Keratinocyte (primary cell): Measurements from ENCODE around the gene SMARCC2. TPM values are rescaled to one million over a fixed set of nuclear protein-coding genes. Genes with fewer than 3 reads are reported as not detected.

Experiments
- DNase-seq: peaks from one replicate; pipeline ENCODE4 v3.0.0-alpha.2; 2011; ENCODE audit warnings: low read depth, missing footprints, low spot score
- FAIRE-seq: peaks from 2 replicates; lab custom pipeline; 2011; peaks lifted over from hg19 to GRCh38; lab: Jason Lieb, UNC
- H2AFZ ChIP-seq: 2 replicates; pipeline ENCODE4 v1.6.0; 2012; ENCODE audit warnings: low read length, control low read depth, inconsistent platforms; ENCODE audit not compliant: control insufficient read depth
- H3K27ac ChIP-seq: 2 replicates; pipeline ENCODE4 v1.5.1; 2011; ENCODE audit warnings: low read length; ENCODE audit not compliant: control insufficient read depth, insufficient read depth
- H3K27me3 ChIP-seq: 3 replicates; pipeline ENCODE4 v1.6.0; 2011; ENCODE audit warnings: low read length; ENCODE audit not compliant: control insufficient read depth, insufficient read depth; ENCODE audit errors: extremely low read depth
- H3K36me3 ChIP-seq, 2 experiments: 2 replicates in 1 of 2; 3 replicates in 1 of 2; pipeline ENCODE4 v1.5.1; 2011; ENCODE audit warnings: low read length in 2 of 2, mild to moderate bottlenecking in 1 of 2; ENCODE audit not compliant: control insufficient read depth in 2 of 2, insufficient read depth in 2 of 2; ENCODE audit errors: extremely low read depth in 1 of 2
- H3K4me1 ChIP-seq: 3 replicates; pipeline ENCODE4 v1.5.1; 2011; ENCODE audit warnings: low read length; ENCODE audit not compliant: control insufficient read depth, insufficient read depth; ENCODE audit errors: extremely low read depth
- H3K4me2 ChIP-seq: 3 replicates; pipeline ENCODE4 v1.6.0; 2011; ENCODE audit warnings: low read depth, low read length; ENCODE audit not compliant: control insufficient read depth, insufficient read depth; ENCODE audit errors: extremely low read depth
- H3K4me3 ChIP-seq, 3 experiments: fragments of 200-600 bp in 1 of 3; sonication (generic) in 1 of 3; 2 replicates in 2 of 3; 3 replicates in 1 of 3; pipeline ENCODE4 v1.5.1; 2011 to 2016; ENCODE audit warnings: low read length in 3 of 3, mild to moderate bottlenecking in 3 of 3, control low read depth in 2 of 3, inconsistent platforms in 1 of 3, low read depth in 1 of 3, mixed read lengths in 1 of 3, mixed run types in 1 of 3, moderate library complexity in 1 of 3; ENCODE audit not compliant: control insufficient read depth in 2 of 3, insufficient read depth in 2 of 3; ENCODE audit errors: extremely low read depth in 1 of 3
- H3K79me2 ChIP-seq: 2 replicates; pipeline ENCODE4 v1.6.0; 2012; ENCODE audit warnings: low read length; ENCODE audit not compliant: control insufficient read depth, insufficient read depth
- H3K9ac ChIP-seq: 3 replicates; pipeline ENCODE4 v1.6.0; 2011; ENCODE audit warnings: low read length; ENCODE audit not compliant: control insufficient read depth, insufficient read depth; ENCODE audit errors: extremely low read depth
- H3K9me1 ChIP-seq: 3 replicates; pipeline ENCODE4 v1.6.0; 2011; ENCODE audit warnings: low read length; ENCODE audit not compliant: control insufficient read depth, insufficient read depth; ENCODE audit errors: extremely low read depth
- H3K9me3 ChIP-seq: 2 replicates; pipeline ENCODE4 v1.5.1; 2012; ENCODE audit warnings: low read depth, low read length; ENCODE audit not compliant: control insufficient read depth
- H4K20me1 ChIP-seq: 3 replicates; pipeline ENCODE4 v1.6.0; 2011; ENCODE audit warnings: low read length; ENCODE audit not compliant: control insufficient read depth, insufficient read depth; ENCODE audit errors: extremely low read depth
- CTCF ChIP-seq, 3 experiments: IDR thresholded peaks in 1 of 3; conservative IDR thresholded peaks in 1 of 3; optimal IDR thresholded peaks in 1 of 3; 2 replicates in 2 of 3; 3 replicates in 1 of 3; pipeline versions ENCODE3 to v1.5.1; 2011; ENCODE audit warnings: low read length in 3 of 3, mild to moderate bottlenecking in 3 of 3, moderate library complexity in 2 of 3, control low read depth in 1 of 3, inconsistent platforms in 1 of 3; ENCODE audit not compliant: insufficient read depth in 2 of 3; ENCODE audit errors: extremely low read depth in 1 of 3
- EZH2 ChIP-seq: IDR thresholded peaks from one replicate; pipeline ENCODE4 v1.6.1; 2012; ENCODE audit warnings: inconsistent platforms, mild to moderate bottlenecking, low read length, moderate library complexity
- dilution Hi-C: fragments of 300-500 bp; cut with MboI; formaldehyde crosslinking; loops from one replicate; pipeline ENCODE4 v1.7.0; 2020; ENCODE audit warnings: low sequenced_read_pairs; ENCODE audit not compliant: extremely low pct_ligation_motif_present
- polyA plus RNA-seq, 5 experiments: library from polyadenylated mRNA; depleted of rRNA in 3 of 5; stranded (reverse) in 3 of 5; stranded (forward) in 1 of 5; unstranded in 1 of 5; fragments of >200 nt; gene quantifications; 1 replicate in 1 of 5; 2 replicates in 3 of 5; 3 replicates in 1 of 5; pipeline versions ENCODE4 v1.2.1 to v1.2.3, GENCODE V29; 2011 to 2012; ENCODE audit warnings: missing spikeins in 2 of 5, low read depth in 1 of 5, low replicate concordance in 1 of 5

Gene SMARCC2
- polyA plus RNA-seq, 1 donor (not counting 4 experiments of a cell fraction or from before 2014, with no cell fraction given): 32.5 TPM

GRCh38 chr12:56114084-56114483 lies 75.2 kb downstream of the SMARCC2 start:
- Histone ChIP-seq H3K4me1 (peaks cover 31% of the 10 kb centered on the region), H4K20me1 (no peaks in the 10 kb centered on the region), H3K4me3 (no peak overlapping the region), H3K9ac (no peak overlapping the region), H3K79me2 (peaks cover 17% of the 10 kb centered on the region), H3K9me1 (no peaks in the 10 kb centered on the region), H3K27me3 (no peaks in the 10 kb centered on the region), H3K36me3 (peaks cover 14 to 43% of the 10 kb centered on the region in 2 experiments), H3K9me3 (no peaks in the 10 kb centered on the region), H2AFZ (no peak overlapping the region), H3K4me2 (no peak overlapping the region), H3K27ac (no peak overlapping the region)
- no peak for DNase-seq
- TF ChIP-seq CTCF (optimal IDR thresholded peaks at IDR 0.05 in 1 of 3, IDR thresholded peaks at IDR 0.05 in 1 of 3, conservative IDR thresholded peaks at IDR 0.05 in 1 of 3; ENCODE audit: extremely low read depth in 1 of 3, insufficient read depth in 2 of 3, low read length in 3 of 3): no peak
- no peak for TF ChIP-seq EZH2
- FAIRE-seq: no peak
- dilution Hi-C loops: no loop called here

Other genes starting within 250 kb of the SMARCC2 start
- 1.3 to 2.1 TPM (median 1.4 TPM) in 3 replicates for gene PMEL, start 223.4 kb downstream of the SMARCC2 start, polyA plus RNA-seq
- 34.3 to 49.3 TPM (median 47.3 TPM) in 3 replicates for gene CDK2, start 222.7 kb downstream of the SMARCC2 start, polyA plus RNA-seq
- 132 to 162 TPM (median 138 TPM) in 3 replicates for gene RAB5B, start 215.4 kb downstream of the SMARCC2 start, polyA plus RNA-seq
- gene SUOX, start 192.2 kb downstream of the SMARCC2 start, polyA plus RNA-seq: 9.0 to 10.8 TPM (median 9.4 TPM) in 3 replicates
- 0.97 to 1.8 TPM (median 1.1 TPM) in 3 replicates for gene IKZF4, start 168.4 kb downstream of the SMARCC2 start, polyA plus RNA-seq
- gene RPS26, start 147.6 kb downstream of the SMARCC2 start, polyA plus RNA-seq: 663 to 1,841 TPM (median 663 TPM) in 3 replicates
- gene ERBB3, start 109.3 kb downstream of the SMARCC2 start, polyA plus RNA-seq: 13.6 to 19.8 TPM (median 16.4 TPM) in 3 replicates
- gene PA2G4, start 84.9 kb downstream of the SMARCC2 start, polyA plus RNA-seq: 247 to 505 TPM (median 480 TPM) in 3 replicates
- gene RPL41, start 72.8 kb downstream of the SMARCC2 start, polyA plus RNA-seq: 7,566 to 10,481 TPM (median 10,062 TPM) in 3 replicates
- gene ZC3H10, start 71.2 kb downstream of the SMARCC2 start, polyA plus RNA-seq: 0.81 to 1.0 TPM (median 0.85 TPM) in 3 replicates
- 140 to 205 TPM (median 141 TPM) in 3 replicates for gene ESYT1, start 61.2 kb downstream of the SMARCC2 start, polyA plus RNA-seq
- gene MYL6B, start 36.9 kb downstream of the SMARCC2 start, polyA plus RNA-seq: 42.3 to 44.9 TPM (median 44.9 TPM) in 3 replicates
- gene MYL6, start 31.1 kb downstream of the SMARCC2 start, polyA plus RNA-seq: 3,666 to 4,542 TPM (median 4,521 TPM) in 3 replicates
- 42.2 to 62.0 TPM (median 49.7 TPM) in 3 replicates for gene RNF41, start 32.4 kb upstream of the SMARCC2 start, polyA plus RNA-seq
- gene NABP2, start 34.9 kb upstream of the SMARCC2 start, polyA plus RNA-seq: 45.6 to 53.5 TPM (median 53.0 TPM) in 3 replicates
- 0.09 TPM in 1 of 3 replicates, not detected in the others for gene SLC39A5, start 40.6 kb upstream of the SMARCC2 start, polyA plus RNA-seq
- gene ANKRD52, start 68.9 kb upstream of the SMARCC2 start, polyA plus RNA-seq: 14.0 to 21.0 TPM (median 15.2 TPM) in 3 replicates
- 7.5 to 12.1 TPM (median 11.6 TPM) in 3 replicates for gene COQ10A, start 77.5 kb upstream of the SMARCC2 start, polyA plus RNA-seq
- gene CS, start 110.8 kb upstream of the SMARCC2 start, polyA plus RNA-seq: 54.3 to 197 TPM (median 105 TPM) in 3 replicates
- gene CNPY2, start 126.5 kb upstream of the SMARCC2 start, polyA plus RNA-seq: 122 to 162 TPM (median 160 TPM) in 3 replicates
- gene PAN2, start 144.5 kb upstream of the SMARCC2 start, polyA plus RNA-seq: 20.0 to 26.3 TPM (median 26.2 TPM) in 3 replicates
- gene IL23A, start 149.4 kb upstream of the SMARCC2 start, polyA plus RNA-seq: 0.68 to 1.6 TPM (median 1.5 TPM) in 3 replicates
- gene STAT2, start 170.6 kb upstream of the SMARCC2 start, polyA plus RNA-seq: 95.8 to 120 TPM (median 109 TPM) in 3 replicates
- gene APOF, start 173.4 kb upstream of the SMARCC2 start, polyA plus RNA-seq: not detected in 3 replicates